ENCODE results near the gene ZNF747.
A peak's percentile ranks its signal among the peaks of the same experiment; 100 is the strongest.
"Not testable (repeated sequence)": the region's sequence is repeated elsewhere in the genome, so short reads cannot be mapped to it uniquely, and the experiment has no call there.

The ZNF747 gene

GRCh38 chr16:30533748-30534367 is 800 bp downstream of the ZNF747 start:
- no peak for DNase-seq (ENCODE audit: low read depth in 3 of 3)

GRCh38 chr16:30533146-30533522 is 1.5 kb downstream of the ZNF747 start:
- no peak for DNase-seq (ENCODE audit: low read depth in 3 of 3)

- DNase-seq (ENCODE audit: low read depth in 3 of 3): no peak
Measured at GRCh38 chr16:30532285-30533145, 2.1 kb downstream of the ZNF747 start.

GRCh38 chr16:30530163-30531037 is 4.3 kb downstream of the ZNF747 start:
- no peak for DNase-seq (ENCODE audit: low read depth in 3 of 3)

- DNase-seq (ENCODE audit: low read depth in 3 of 3): no peak
Measured at GRCh38 chr16:30528799-30529457, 5.7 kb downstream of the ZNF747 start.

- no peak for DNase-seq (ENCODE audit: low read depth in 3 of 3)
Measured at GRCh38 chr16:30527635-30528178, 7.0 kb downstream of the ZNF747 start.

GRCh38 chr16:30526823-30527634 is 7.6 kb downstream of the ZNF747 start:
- DNase-seq (ENCODE audit: low read depth in 3 of 3): peak; percentile 71 to 86 (median 77)

GRCh38 chr16:30526137-30526822 is 8.4 kb downstream of the ZNF747 start, which contains the start of gene ZNF768:
Gene ZNF768 (minus strand): TSS chr16:30526566. CDS start chr16:30526413, 153 bp downstream.
- peak in 1 of 3 experiments; percentile 38 for DNase-seq (ENCODE audit: low read depth in 3 of 3)

GRCh38 chr16:30525844-30526136 is 8.9 kb downstream of the ZNF747 start:
- no peak for DNase-seq (ENCODE audit: low read depth in 3 of 3)

GRCh38 chr16:30524575-30525568 is 9.8 kb downstream of the ZNF747 start:
- DNase-seq (ENCODE audit: low read depth in 3 of 3): no peak

- DNase-seq (ENCODE audit: low read depth in 3 of 3): no peak
Measured at GRCh38 chr16:30523768-30524574, 10.7 kb downstream of the ZNF747 start.

GRCh38 chr16:30522702-30523463 is 11.8 kb downstream of the ZNF747 start:
- not testable (repeated sequence) for DNase-seq (ENCODE audit: low read depth in 3 of 3)

- no peak for DNase-seq (ENCODE audit: low read depth in 3 of 3)
Measured at GRCh38 chr16:30521873-30522641, 12.6 kb downstream of the ZNF747 start.

- DNase-seq (ENCODE audit: low read depth in 3 of 3): no peak
Measured at GRCh38 chr16:30521476-30521872, 13.2 kb downstream of the ZNF747 start.

GRCh38 chr16:30519120-30520049 is 15.3 kb downstream of the ZNF747 start:
- no peak for DNase-seq (ENCODE audit: low read depth in 3 of 3)

All from stimulated activated CD4-positive, alpha-beta T cell treated with anti-CD3 and anti-CD28 coated beads, TNF-alpha, amount 100 ng/mL, for 4 hours (primary cell).